ENCODE data around the gene INPP5D.

The INPP5D gene

GRCh38 chr2:233084488-233084887 is 24.3 kb downstream of the INPP5D start:
- Histone ChIP-seq H3K36me3 (ENCODE audit: control insufficient read depth, insufficient read depth, low read length) (no peaks in the 10 kb centered on the region), H3K4me3 (ENCODE audit: low read length) (no peak overlapping the region), H3K9ac (ENCODE audit: low read length) (no peak overlapping the region), H3K4me1 (ENCODE audit: control insufficient read depth, insufficient read depth, low read length) (no peaks in the 10 kb centered on the region), H3K27me3 (ENCODE audit: control insufficient read depth, insufficient read depth, low read length) (no peaks in the 10 kb centered on the region), H3K27ac (ENCODE audit: low read depth, low read length) (no peak overlapping the region)

GRCh38 chr2:233085037-233085838 is 25.1 kb downstream of the INPP5D start:
- H3K27ac ChIP-seq (ENCODE audit: low read depth, low read length), result no peak overlapping the region
- H3K36me3 ChIP-seq (ENCODE audit: control insufficient read depth, insufficient read depth, low read length), result no peaks in the 10 kb centered on the region
- H3K4me1 ChIP-seq (ENCODE audit: control insufficient read depth, insufficient read depth, low read length), result no peaks in the 10 kb centered on the region
- no peak overlapping the region for H3K9ac ChIP-seq (ENCODE audit: low read length)
- no peak overlapping the region for H3K4me3 ChIP-seq (ENCODE audit: low read length)
- no peaks in the 10 kb centered on the region for H3K27me3 ChIP-seq (ENCODE audit: control insufficient read depth, insufficient read depth, low read length)

GRCh38 chr2:233085839-233086150 is 25.7 kb downstream of the INPP5D start:
- no peaks in the 10 kb centered on the region for H3K27me3 ChIP-seq (ENCODE audit: control insufficient read depth, insufficient read depth, low read length)
- no peaks in the 10 kb centered on the region for H3K36me3 ChIP-seq (ENCODE audit: control insufficient read depth, insufficient read depth, low read length)
- H3K27ac ChIP-seq (ENCODE audit: low read depth, low read length), result no peak overlapping the region
- no peak overlapping the region for H3K4me3 ChIP-seq (ENCODE audit: low read length)
- no peak overlapping the region for H3K9ac ChIP-seq (ENCODE audit: low read length)
- no peaks in the 10 kb centered on the region for H3K4me1 ChIP-seq (ENCODE audit: control insufficient read depth, insufficient read depth, low read length)

- no peak overlapping the region for H3K4me3 ChIP-seq (ENCODE audit: low read length)
- H3K27ac ChIP-seq (ENCODE audit: low read depth, low read length), result no peak overlapping the region
- no peaks in the 10 kb centered on the region for H3K27me3 ChIP-seq (ENCODE audit: control insufficient read depth, insufficient read depth, low read length)
- H3K4me1 ChIP-seq (ENCODE audit: control insufficient read depth, insufficient read depth, low read length), result no peaks in the 10 kb centered on the region
- H3K9ac ChIP-seq (ENCODE audit: low read length), result no peak overlapping the region
- H3K36me3 ChIP-seq (ENCODE audit: control insufficient read depth, insufficient read depth, low read length), result no peaks in the 10 kb centered on the region
These were observed 27.6 kb downstream of the INPP5D start for GRCh38 chr2:233087713-233088112.

GRCh38 chr2:233088972-233089345 is 28.8 kb downstream of the INPP5D start:
- H3K27me3 ChIP-seq (ENCODE audit: control insufficient read depth, insufficient read depth, low read length), result no peaks in the 10 kb centered on the region
- H3K27ac ChIP-seq (ENCODE audit: low read depth, low read length), result no peak overlapping the region
- H3K4me1 ChIP-seq (ENCODE audit: control insufficient read depth, insufficient read depth, low read length), result no peaks in the 10 kb centered on the region
- H3K4me3 ChIP-seq (ENCODE audit: low read length), result no peak overlapping the region
- no peaks in the 10 kb centered on the region for H3K36me3 ChIP-seq (ENCODE audit: control insufficient read depth, insufficient read depth, low read length)
- no peak overlapping the region for H3K9ac ChIP-seq (ENCODE audit: low read length)

GRCh38 chr2:233089851-233090250 is 29.7 kb downstream of the INPP5D start:
- Histone ChIP-seq H3K36me3 (ENCODE audit: control insufficient read depth, insufficient read depth, low read length) (no peaks in the 10 kb centered on the region), H3K27me3 (ENCODE audit: control insufficient read depth, insufficient read depth, low read length) (no peaks in the 10 kb centered on the region), H3K4me3 (ENCODE audit: low read length) (no peak overlapping the region), H3K27ac (ENCODE audit: low read depth, low read length) (no peak overlapping the region), H3K9ac (ENCODE audit: low read length) (no peak overlapping the region), H3K4me1 (ENCODE audit: control insufficient read depth, insufficient read depth, low read length) (no peaks in the 10 kb centered on the region)

- no peaks in the 10 kb centered on the region for H3K4me1 ChIP-seq (ENCODE audit: control insufficient read depth, insufficient read depth, low read length)
- H3K4me3 ChIP-seq (ENCODE audit: low read length), result no peak overlapping the region
- no peaks in the 10 kb centered on the region for H3K27me3 ChIP-seq (ENCODE audit: control insufficient read depth, insufficient read depth, low read length)
- H3K9ac ChIP-seq (ENCODE audit: low read length), result no peak overlapping the region
- no peaks in the 10 kb centered on the region for H3K36me3 ChIP-seq (ENCODE audit: control insufficient read depth, insufficient read depth, low read length)
- H3K27ac ChIP-seq (ENCODE audit: low read depth, low read length), result no peak overlapping the region
These were observed 30.7 kb downstream of the INPP5D start for GRCh38 chr2:233090879-233091278.

- Histone ChIP-seq H3K27ac (ENCODE audit: low read depth, low read length) (no peak overlapping the region), H3K27me3 (ENCODE audit: control insufficient read depth, insufficient read depth, low read length) (no peaks in the 10 kb centered on the region), H3K4me3 (ENCODE audit: low read length) (no peak overlapping the region), H3K36me3 (ENCODE audit: control insufficient read depth, insufficient read depth, low read length) (no peaks in the 10 kb centered on the region), H3K9ac (ENCODE audit: low read length) (no peak overlapping the region), H3K4me1 (ENCODE audit: control insufficient read depth, insufficient read depth, low read length) (no peaks in the 10 kb centered on the region)
These were observed 31.6 kb downstream of the INPP5D start for GRCh38 chr2:233091595-233092375.

GRCh38 chr2:233092432-233093165 is 32.5 kb downstream of the INPP5D start:
- H3K27ac ChIP-seq (ENCODE audit: low read depth, low read length), result no peak overlapping the region
- H3K4me1 ChIP-seq (ENCODE audit: control insufficient read depth, insufficient read depth, low read length), result no peaks in the 10 kb centered on the region
- H3K4me3 ChIP-seq (ENCODE audit: low read length), result no peak overlapping the region
- no peaks in the 10 kb centered on the region for H3K36me3 ChIP-seq (ENCODE audit: control insufficient read depth, insufficient read depth, low read length)
- no peak overlapping the region for H3K9ac ChIP-seq (ENCODE audit: low read length)
- no peaks in the 10 kb centered on the region for H3K27me3 ChIP-seq (ENCODE audit: control insufficient read depth, insufficient read depth, low read length)

- Histone ChIP-seq H3K4me1 (ENCODE audit: control insufficient read depth, insufficient read depth, low read length) (no peaks in the 10 kb centered on the region), H3K27me3 (ENCODE audit: control insufficient read depth, insufficient read depth, low read length) (no peaks in the 10 kb centered on the region), H3K4me3 (ENCODE audit: low read length) (no peak overlapping the region), H3K27ac (ENCODE audit: low read depth, low read length) (no peak overlapping the region), H3K36me3 (ENCODE audit: control insufficient read depth, insufficient read depth, low read length) (no peaks in the 10 kb centered on the region), H3K9ac (ENCODE audit: low read length) (no peak overlapping the region)
These were observed 33.0 kb downstream of the INPP5D start for GRCh38 chr2:233093166-233093448.

- Histone ChIP-seq H3K27ac (ENCODE audit: low read depth, low read length) (no peak overlapping the region), H3K36me3 (ENCODE audit: control insufficient read depth, insufficient read depth, low read length) (no peaks in the 10 kb centered on the region), H3K4me1 (ENCODE audit: control insufficient read depth, insufficient read depth, low read length) (no peaks in the 10 kb centered on the region), H3K4me3 (ENCODE audit: low read length) (no peak overlapping the region), H3K27me3 (ENCODE audit: control insufficient read depth, insufficient read depth, low read length) (no peaks in the 10 kb centered on the region), H3K9ac (ENCODE audit: low read length) (no peak overlapping the region)
These were observed 33.6 kb downstream of the INPP5D start for GRCh38 chr2:233093721-233094120.

GRCh38 chr2:233094614-233095013 is 34.5 kb downstream of the INPP5D start:
- Histone ChIP-seq H3K9ac (ENCODE audit: low read length) (no peak overlapping the region), H3K4me3 (ENCODE audit: low read length) (no peak overlapping the region), H3K36me3 (ENCODE audit: control insufficient read depth, insufficient read depth, low read length) (no peaks in the 10 kb centered on the region), H3K27me3 (ENCODE audit: control insufficient read depth, insufficient read depth, low read length) (no peaks in the 10 kb centered on the region), H3K4me1 (ENCODE audit: control insufficient read depth, insufficient read depth, low read length) (no peaks in the 10 kb centered on the region), H3K27ac (ENCODE audit: low read depth, low read length) (no peak overlapping the region)

Data from rectal smooth muscle tissue (tissue), 1 donor.